Panc1 (cell line): ENCODE results near the gene SCEL.

Experiments used
- TF ChIP-seq, protein P1 (sequence below), 2 experiments: IDR thresholded peaks; 2 replicates each; pipeline ENCODE4 v1.6.1; 2011 to 2012; ENCODE audit warnings: low read depth in 2 of 2, control low read depth in 1 of 2, low read length in 1 of 2, mild to moderate bottlenecking in 1 of 2, moderate library complexity in 1 of 2; ENCODE audit not compliant: insufficient read depth in 1 of 2
- TF ChIP-seq, protein P2 (sequence below): fragments of 450-650 bp; IDR thresholded peaks from 2 replicates; pipeline ENCODE4 v1.5.1; 2017; ENCODE audit warnings: mild to moderate bottlenecking

DNA sequence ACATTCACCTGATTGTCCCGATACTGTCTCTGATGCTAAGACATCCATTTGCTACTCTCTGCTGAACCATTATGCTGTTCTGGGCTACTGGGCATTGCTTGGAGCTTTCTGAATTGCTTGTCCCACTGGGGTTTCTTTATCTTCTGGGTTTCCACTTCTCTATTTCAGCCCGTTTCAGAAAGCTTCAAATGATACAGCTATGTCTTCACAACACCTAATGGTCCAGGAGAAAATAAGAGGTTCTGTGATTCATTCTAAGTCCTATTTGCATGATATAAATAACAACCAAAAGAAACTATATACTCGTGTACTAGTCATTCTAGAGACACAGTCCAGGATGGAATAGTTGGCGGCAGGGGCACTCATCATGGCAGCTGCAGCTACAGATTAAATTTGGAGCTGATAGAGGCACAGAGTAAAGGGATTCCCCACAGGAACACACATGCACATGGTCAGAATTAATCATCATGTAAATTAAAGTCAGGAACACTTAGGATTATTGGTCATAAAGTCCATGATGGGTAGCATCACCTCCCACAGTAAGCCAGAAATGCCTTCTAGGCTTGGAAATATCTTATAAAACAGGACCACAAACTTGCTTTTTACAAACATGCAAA lies 33.3 kb upstream of the SCEL start:
- TF ChIP-seq, protein P1, sequence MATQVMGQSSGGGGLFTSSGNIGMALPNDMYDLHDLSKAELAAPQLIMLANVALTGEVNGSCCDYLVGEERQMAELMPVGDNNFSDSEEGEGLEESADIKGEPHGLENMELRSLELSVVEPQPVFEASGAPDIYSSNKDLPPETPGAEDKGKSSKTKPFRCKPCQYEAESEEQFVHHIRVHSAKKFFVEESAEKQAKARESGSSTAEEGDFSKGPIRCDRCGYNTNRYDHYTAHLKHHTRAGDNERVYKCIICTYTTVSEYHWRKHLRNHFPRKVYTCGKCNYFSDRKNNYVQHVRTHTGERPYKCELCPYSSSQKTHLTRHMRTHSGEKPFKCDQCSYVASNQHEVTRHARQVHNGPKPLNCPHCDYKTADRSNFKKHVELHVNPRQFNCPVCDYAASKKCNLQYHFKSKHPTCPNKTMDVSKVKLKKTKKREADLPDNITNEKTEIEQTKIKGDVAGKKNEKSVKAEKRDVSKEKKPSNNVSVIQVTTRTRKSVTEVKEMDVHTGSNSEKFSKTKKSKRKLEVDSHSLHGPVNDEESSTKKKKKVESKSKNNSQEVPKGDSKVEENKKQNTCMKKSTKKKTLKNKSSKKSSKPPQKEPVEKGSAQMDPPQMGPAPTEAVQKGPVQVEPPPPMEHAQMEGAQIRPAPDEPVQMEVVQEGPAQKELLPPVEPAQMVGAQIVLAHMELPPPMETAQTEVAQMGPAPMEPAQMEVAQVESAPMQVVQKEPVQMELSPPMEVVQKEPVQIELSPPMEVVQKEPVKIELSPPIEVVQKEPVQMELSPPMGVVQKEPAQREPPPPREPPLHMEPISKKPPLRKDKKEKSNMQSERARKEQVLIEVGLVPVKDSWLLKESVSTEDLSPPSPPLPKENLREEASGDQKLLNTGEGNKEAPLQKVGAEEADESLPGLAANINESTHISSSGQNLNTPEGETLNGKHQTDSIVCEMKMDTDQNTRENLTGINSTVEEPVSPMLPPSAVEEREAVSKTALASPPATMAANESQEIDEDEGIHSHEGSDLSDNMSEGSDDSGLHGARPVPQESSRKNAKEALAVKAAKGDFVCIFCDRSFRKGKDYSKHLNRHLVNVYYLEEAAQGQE (IDR thresholded peaks at IDR 0.05; ENCODE audit: insufficient read depth in 1 of 2, low read depth in 2 of 2, low read length in 1 of 2) = no peak
- TF ChIP-seq, protein P2, sequence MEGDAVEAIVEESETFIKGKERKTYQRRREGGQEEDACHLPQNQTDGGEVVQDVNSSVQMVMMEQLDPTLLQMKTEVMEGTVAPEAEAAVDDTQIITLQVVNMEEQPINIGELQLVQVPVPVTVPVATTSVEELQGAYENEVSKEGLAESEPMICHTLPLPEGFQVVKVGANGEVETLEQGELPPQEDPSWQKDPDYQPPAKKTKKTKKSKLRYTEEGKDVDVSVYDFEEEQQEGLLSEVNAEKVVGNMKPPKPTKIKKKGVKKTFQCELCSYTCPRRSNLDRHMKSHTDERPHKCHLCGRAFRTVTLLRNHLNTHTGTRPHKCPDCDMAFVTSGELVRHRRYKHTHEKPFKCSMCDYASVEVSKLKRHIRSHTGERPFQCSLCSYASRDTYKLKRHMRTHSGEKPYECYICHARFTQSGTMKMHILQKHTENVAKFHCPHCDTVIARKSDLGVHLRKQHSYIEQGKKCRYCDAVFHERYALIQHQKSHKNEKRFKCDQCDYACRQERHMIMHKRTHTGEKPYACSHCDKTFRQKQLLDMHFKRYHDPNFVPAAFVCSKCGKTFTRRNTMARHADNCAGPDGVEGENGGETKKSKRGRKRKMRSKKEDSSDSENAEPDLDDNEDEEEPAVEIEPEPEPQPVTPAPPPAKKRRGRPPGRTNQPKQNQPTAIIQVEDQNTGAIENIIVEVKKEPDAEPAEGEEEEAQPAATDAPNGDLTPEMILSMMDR = no peak
